ENCODE data around the gene STX18.
A peak's percentile ranks its signal among the peaks of the same experiment; 100 is the strongest.

The STX18 gene

DNA sequence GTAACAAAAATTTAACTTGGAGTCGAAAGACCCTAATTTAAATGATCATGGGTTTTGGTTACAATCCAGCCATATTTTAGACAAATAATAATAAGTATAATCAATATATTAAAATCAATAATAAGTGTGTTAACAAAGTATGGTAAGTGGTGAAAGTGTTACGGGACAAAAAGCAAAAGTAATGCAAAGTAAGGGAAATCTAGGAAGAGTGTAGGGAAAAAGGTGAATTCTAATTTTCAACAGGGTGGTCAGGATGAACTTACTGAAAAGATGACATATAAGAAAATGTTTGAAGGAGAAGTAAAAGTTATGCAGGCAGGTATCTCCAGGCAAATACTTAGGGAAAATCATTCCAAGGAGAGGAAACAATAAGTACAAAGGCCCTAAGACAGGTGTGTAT lies 32.3 kb downstream of the STX18 start:
- Histone ChIP-seq H3K9ac (ENCODE audit: low read length) (no peak overlapping the region), H3K9me2 (replicated peaks; ENCODE audit: insufficient read depth, low read length) (no peaks in the 10 kb centered on the region), H3K27ac (ENCODE audit: low read length) (no peak overlapping the region), H3F3A (ENCODE audit: insufficient read depth, low read length) (no peaks in the 10 kb centered on the region), H2AFZ (ENCODE audit: low read length) (no peak overlapping the region), H3K9me3 (replicated peaks; ENCODE audit: insufficient read depth, low read length) (no peaks in the 10 kb centered on the region), H3K4me1 (ENCODE audit: low read length) (peaks cover 17% of the 10 kb centered on the region), H4K20me1 (ENCODE audit: insufficient read depth, low read length) (no peaks in the 10 kb centered on the region), H3K36me3 (replicated peaks; ENCODE audit: insufficient read depth, low read length) (no peaks in the 10 kb centered on the region), H3K27me3 (replicated peaks; ENCODE audit: insufficient read depth, low read length) (no peaks in the 10 kb centered on the region), H3K4me2 (ENCODE audit: low read depth, low read length) (no peak overlapping the region), H3K79me2 (ENCODE audit: low read length) (peaks cover 72% of the 10 kb centered on the region), H3K4me3 (ENCODE audit: low read length) (no peak overlapping the region)
- DNase-seq: no peak
- TF ChIP-seq EZH2phosphoT487 (IDR thresholded peaks at IDR 0.05; ENCODE audit: low read length): no peak
- TF ChIP-seq, protein P1, sequence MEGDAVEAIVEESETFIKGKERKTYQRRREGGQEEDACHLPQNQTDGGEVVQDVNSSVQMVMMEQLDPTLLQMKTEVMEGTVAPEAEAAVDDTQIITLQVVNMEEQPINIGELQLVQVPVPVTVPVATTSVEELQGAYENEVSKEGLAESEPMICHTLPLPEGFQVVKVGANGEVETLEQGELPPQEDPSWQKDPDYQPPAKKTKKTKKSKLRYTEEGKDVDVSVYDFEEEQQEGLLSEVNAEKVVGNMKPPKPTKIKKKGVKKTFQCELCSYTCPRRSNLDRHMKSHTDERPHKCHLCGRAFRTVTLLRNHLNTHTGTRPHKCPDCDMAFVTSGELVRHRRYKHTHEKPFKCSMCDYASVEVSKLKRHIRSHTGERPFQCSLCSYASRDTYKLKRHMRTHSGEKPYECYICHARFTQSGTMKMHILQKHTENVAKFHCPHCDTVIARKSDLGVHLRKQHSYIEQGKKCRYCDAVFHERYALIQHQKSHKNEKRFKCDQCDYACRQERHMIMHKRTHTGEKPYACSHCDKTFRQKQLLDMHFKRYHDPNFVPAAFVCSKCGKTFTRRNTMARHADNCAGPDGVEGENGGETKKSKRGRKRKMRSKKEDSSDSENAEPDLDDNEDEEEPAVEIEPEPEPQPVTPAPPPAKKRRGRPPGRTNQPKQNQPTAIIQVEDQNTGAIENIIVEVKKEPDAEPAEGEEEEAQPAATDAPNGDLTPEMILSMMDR (IDR thresholded peaks at IDR 0.05; ENCODE audit: low read length): no peak
- no peak for TF ChIP-seq EZH2 (optimal IDR thresholded peaks at IDR 0.05; ENCODE audit: low read depth, low read length)

DNA sequence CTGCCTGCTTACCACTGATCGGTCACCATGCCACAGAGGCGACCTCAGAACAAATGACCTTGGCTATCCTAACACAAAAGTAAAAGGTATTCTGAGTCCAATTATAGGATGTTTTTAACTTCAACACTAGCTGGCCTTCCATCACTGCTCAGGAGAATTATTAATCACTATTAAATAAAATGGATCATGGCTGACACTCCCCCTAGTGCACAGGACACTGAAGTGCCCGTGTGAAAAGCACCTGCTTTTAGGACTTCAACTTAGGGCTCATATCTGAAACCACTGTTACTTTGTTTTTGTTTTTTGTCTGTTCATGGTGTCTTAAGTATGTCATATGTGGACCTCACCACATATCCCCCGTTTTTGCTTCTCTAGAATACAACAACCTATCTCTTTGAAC lies 33.9 kb downstream of the STX18 start:
- H3K9me3 ChIP-seq (replicated peaks; ENCODE audit: insufficient read depth, low read length): no peaks in the 10 kb centered on the region
- no peaks in the 10 kb centered on the region; the same call in 1 of the 2 replicates for H4K20me1 ChIP-seq (ENCODE audit: insufficient read depth, low read length)
- H3K9ac ChIP-seq (ENCODE audit: low read length): no peak overlapping the region
- peaks cover 67% of the 10 kb centered on the region for H3K79me2 ChIP-seq (ENCODE audit: low read length)
- no peaks in the 10 kb centered on the region for H3K36me3 ChIP-seq (replicated peaks; ENCODE audit: insufficient read depth, low read length)
- no peak overlapping the region for H3K4me3 ChIP-seq (ENCODE audit: low read length)
- TF ChIP-seq, protein P1 (IDR thresholded peaks at IDR 0.05; ENCODE audit: low read length): peak; percentile 64
- no peak for TF ChIP-seq EZH2phosphoT487 (IDR thresholded peaks at IDR 0.05; ENCODE audit: low read length)
- no peaks in the 10 kb centered on the region for H3K9me2 ChIP-seq (replicated peaks; ENCODE audit: insufficient read depth, low read length)
- H3K27ac ChIP-seq (ENCODE audit: low read length): no peak overlapping the region
- no peaks in the 10 kb centered on the region for H3F3A ChIP-seq (ENCODE audit: insufficient read depth, low read length)
- no peaks in the 10 kb centered on the region for H3K27me3 ChIP-seq (replicated peaks; ENCODE audit: insufficient read depth, low read length)
- peak; percentile 48 for DNase-seq
- H3K4me2 ChIP-seq (ENCODE audit: low read depth, low read length): no peak overlapping the region
- H3K4me1 ChIP-seq (ENCODE audit: low read length): peaks cover 11% of the 10 kb centered on the region
- H2AFZ ChIP-seq (ENCODE audit: low read length): no peak overlapping the region

DNA sequence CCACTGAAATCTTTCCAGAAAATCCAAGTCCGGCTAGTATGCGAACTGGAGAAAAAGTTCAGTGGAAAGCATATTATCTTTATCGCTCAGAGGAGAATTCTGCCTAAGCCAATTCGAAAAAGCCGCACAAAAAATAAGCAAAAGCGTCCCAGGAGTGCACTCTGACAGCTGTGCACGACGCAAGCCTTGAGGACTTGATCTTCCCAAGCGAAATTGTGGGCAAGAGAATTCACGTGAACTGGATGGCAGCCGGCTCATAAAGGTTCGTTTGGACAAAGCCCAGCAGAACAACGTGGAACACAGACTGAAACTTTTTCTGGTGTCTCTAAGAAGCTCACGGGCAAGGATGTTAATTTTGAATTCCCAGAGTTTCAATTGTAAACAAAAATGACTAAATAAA lies 34.4 kb downstream of the STX18 start:
- Histone ChIP-seq H4K20me1 (ENCODE audit: insufficient read depth, low read length) (no peaks in the 10 kb centered on the region; the same call in 1 of the 2 replicates), H3K27me3 (replicated peaks; ENCODE audit: insufficient read depth, low read length) (no peaks in the 10 kb centered on the region), H3K9me3 (replicated peaks; ENCODE audit: insufficient read depth, low read length) (no peaks in the 10 kb centered on the region), H2AFZ (ENCODE audit: low read length) (no peak overlapping the region), H3K27ac (ENCODE audit: low read length) (no peak overlapping the region), H3K9me2 (replicated peaks; ENCODE audit: insufficient read depth, low read length) (no peaks in the 10 kb centered on the region), H3K9ac (ENCODE audit: low read length) (no peak overlapping the region), H3K4me3 (ENCODE audit: low read length) (no peak overlapping the region), H3F3A (ENCODE audit: insufficient read depth, low read length) (no peaks in the 10 kb centered on the region), H3K4me2 (ENCODE audit: low read depth, low read length) (no peak overlapping the region), H3K4me1 (ENCODE audit: low read length) (peaks cover 5% of the 10 kb centered on the region), H3K36me3 (replicated peaks; ENCODE audit: insufficient read depth, low read length) (no peaks in the 10 kb centered on the region), H3K79me2 (ENCODE audit: low read length) (peaks cover 67% of the 10 kb centered on the region)
- no peak for DNase-seq
- TF ChIP-seq, protein P1 (IDR thresholded peaks at IDR 0.05; ENCODE audit: low read length): no peak
- no peak for TF ChIP-seq EZH2phosphoT487 (IDR thresholded peaks at IDR 0.05; ENCODE audit: low read length)
- no peak for TF ChIP-seq EZH2 (optimal IDR thresholded peaks at IDR 0.05; ENCODE audit: low read depth, low read length)
